ENCODE data around the gene CABLES2.

The CABLES2 gene

GRCh38 chr20:62353289-62354030 is 53.6 kb downstream of the CABLES2 start:
- Histone ChIP-seq H3F3A (ENCODE audit: insufficient read depth, low read length) (no peaks in the 10 kb centered on the region), H3K4me3 (ENCODE audit: low read depth, low read length, poor library complexity, severe bottlenecking) (no peak overlapping the region), H3K36me3 (ENCODE audit: insufficient read depth, low read length) (no peaks in the 10 kb centered on the region), H3K9ac (ENCODE audit: low read length) (no peak overlapping the region), H3K4me1 (ENCODE audit: insufficient read depth, low read length, severe bottlenecking) (no peaks in the 10 kb centered on the region), H4K20me1 (ENCODE audit: insufficient read depth, low read length) (no peaks in the 10 kb centered on the region), H3K27me3 (ENCODE audit: insufficient read depth, low read length) (peaks cover 7% of the 10 kb centered on the region; the same call in 1 of the 2 replicates), H2AFZ (ENCODE audit: low read length) (no peak overlapping the region), H3K9me2 (ENCODE audit: low read depth, low read length) (no peaks in the 10 kb centered on the region), H3K9me3 (ENCODE audit: low read length) (no peaks in the 10 kb centered on the region), H3K27ac (ENCODE audit: low read depth, low read length, poor library complexity, severe bottlenecking) (no peak overlapping the region), H3K79me2 (ENCODE audit: insufficient read depth, low read length) (no peaks in the 10 kb centered on the region), H3K4me2 (ENCODE audit: low read length) (no peak overlapping the region)
- no peak for TF ChIP-seq EZH2 (IDR thresholded peaks at IDR 0.05; ENCODE audit: borderline replicate concordance, low read length)
- TF ChIP-seq, protein P1, sequence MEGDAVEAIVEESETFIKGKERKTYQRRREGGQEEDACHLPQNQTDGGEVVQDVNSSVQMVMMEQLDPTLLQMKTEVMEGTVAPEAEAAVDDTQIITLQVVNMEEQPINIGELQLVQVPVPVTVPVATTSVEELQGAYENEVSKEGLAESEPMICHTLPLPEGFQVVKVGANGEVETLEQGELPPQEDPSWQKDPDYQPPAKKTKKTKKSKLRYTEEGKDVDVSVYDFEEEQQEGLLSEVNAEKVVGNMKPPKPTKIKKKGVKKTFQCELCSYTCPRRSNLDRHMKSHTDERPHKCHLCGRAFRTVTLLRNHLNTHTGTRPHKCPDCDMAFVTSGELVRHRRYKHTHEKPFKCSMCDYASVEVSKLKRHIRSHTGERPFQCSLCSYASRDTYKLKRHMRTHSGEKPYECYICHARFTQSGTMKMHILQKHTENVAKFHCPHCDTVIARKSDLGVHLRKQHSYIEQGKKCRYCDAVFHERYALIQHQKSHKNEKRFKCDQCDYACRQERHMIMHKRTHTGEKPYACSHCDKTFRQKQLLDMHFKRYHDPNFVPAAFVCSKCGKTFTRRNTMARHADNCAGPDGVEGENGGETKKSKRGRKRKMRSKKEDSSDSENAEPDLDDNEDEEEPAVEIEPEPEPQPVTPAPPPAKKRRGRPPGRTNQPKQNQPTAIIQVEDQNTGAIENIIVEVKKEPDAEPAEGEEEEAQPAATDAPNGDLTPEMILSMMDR (IDR thresholded peaks at IDR 0.05; ENCODE audit: low read length) = no peak

DNA sequence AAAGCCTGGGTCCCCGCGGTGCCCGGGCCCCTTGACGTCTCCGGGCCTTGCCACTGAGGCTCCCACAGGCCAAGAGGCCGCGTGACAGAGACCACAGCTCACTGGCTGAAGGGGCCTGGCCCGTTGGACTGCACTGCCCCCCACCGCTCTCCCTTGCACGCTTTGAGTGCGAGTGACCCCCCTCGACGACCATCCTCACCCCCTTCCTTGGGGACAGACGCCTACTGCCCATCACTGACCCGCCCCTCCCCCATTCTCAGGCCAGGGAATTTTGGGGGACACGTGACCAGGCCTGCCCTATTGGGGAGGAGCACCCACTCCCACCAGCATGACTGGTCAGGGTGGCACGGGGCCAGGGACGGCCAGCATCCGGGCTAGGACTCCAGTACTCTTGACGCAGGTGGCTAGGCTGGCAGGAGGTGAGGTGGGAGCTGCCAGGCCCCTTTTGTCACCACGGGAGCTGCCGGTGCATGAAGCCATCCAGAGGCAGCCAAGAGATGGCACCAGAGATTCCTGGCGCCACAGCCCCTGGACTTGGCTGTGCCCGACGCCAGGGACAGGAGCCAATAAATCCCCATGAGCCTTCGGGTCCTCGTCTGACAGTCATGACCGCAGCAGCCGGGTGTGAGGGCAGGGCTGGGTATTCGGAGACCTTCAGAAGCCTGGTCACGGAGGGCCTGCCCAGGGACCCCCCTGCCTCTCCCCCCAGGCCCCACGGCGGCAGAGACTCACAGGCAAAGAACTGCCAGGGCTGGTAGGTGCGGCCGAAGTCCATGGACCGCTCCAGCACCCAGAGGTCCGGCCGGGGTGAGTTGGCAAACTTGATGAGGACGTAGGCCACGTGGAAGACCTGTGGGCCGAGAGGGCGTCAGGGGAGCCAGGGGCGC is 54.4 kb downstream of the CABLES2 start:
- no peaks in the 10 kb centered on the region for H3F3A ChIP-seq (ENCODE audit: insufficient read depth, low read length)
- H3K36me3 ChIP-seq (ENCODE audit: insufficient read depth, low read length) = no peaks in the 10 kb centered on the region
- no peaks in the 10 kb centered on the region for H3K9me2 ChIP-seq (ENCODE audit: low read depth, low read length)
- no peak overlapping the region for H3K4me2 ChIP-seq (ENCODE audit: low read length)
- no peaks in the 10 kb centered on the region for H3K9me3 ChIP-seq (ENCODE audit: low read length)
- no peak overlapping the region for H3K4me3 ChIP-seq (ENCODE audit: low read depth, low read length, poor library complexity, severe bottlenecking)
- H3K4me1 ChIP-seq (ENCODE audit: insufficient read depth, low read length, severe bottlenecking) = no peaks in the 10 kb centered on the region
- H3K27me3 ChIP-seq (ENCODE audit: insufficient read depth, low read length) = peaks cover 7% of the 10 kb centered on the region; the same call in 1 of the 2 replicates
- H3K27ac ChIP-seq (ENCODE audit: low read depth, low read length, poor library complexity, severe bottlenecking) = no peak overlapping the region
- no peak for TF ChIP-seq EZH2 (IDR thresholded peaks at IDR 0.05; ENCODE audit: borderline replicate concordance, low read length)
- TF ChIP-seq, protein P1 (IDR thresholded peaks at IDR 0.05; ENCODE audit: low read length) = no peak
- no peaks in the 10 kb centered on the region for H3K79me2 ChIP-seq (ENCODE audit: insufficient read depth, low read length)
- H4K20me1 ChIP-seq (ENCODE audit: insufficient read depth, low read length) = no peaks in the 10 kb centered on the region
- H2AFZ ChIP-seq (ENCODE audit: low read length) = no peak overlapping the region
- no peak overlapping the region for H3K9ac ChIP-seq (ENCODE audit: low read length)

DNA sequence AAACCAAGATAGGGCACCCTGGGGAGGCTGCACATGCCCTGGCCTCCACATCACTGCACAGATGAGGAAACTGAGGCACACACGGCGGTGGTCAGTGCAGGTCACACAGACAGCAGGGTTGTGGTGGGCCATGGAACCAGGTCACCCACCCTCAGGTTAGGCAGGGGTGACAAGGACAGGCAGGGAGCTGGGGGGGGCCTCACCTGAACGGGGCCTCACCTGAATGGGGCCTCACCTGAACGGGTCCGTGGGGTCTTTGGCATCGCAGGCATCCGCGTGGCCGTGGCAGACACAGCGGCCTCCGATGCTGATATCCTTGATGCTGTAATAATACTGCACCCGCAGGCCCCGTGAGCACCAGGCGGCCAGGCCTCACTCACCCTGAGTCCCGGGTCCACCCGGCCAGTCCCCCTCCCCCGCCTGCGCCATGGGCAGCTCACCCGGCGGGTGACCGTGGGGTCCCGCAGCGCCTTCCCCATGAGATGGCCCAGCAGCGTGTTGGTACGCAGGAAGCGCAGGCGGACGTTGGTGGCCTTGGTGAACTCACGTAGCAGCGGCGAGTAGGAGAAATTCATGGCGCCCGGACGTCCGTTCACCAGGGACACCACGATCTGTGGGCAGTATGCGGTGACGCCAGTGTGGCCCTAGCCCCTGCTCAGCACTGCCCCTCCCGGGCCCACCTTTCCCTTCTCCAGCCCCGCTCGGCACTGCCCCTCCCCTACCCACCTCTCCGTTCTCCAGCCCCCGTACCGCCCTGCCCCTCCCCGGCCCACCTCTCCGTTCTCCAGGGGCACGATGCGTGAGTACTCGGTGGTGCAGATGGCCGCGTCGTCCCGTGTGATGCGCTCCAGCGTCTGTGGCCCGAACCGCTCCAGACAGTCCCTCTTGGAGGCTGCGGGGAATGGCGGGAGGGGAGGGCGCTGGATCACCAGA is 55.4 kb downstream of the CABLES2 start:
- no peaks in the 10 kb centered on the region for H3F3A ChIP-seq (ENCODE audit: insufficient read depth, low read length)
- TF ChIP-seq, protein P1 (IDR thresholded peaks at IDR 0.05; ENCODE audit: low read length) = no peak
- TF ChIP-seq EZH2 (IDR thresholded peaks at IDR 0.05; ENCODE audit: borderline replicate concordance, low read length) = no peak
- H3K27ac ChIP-seq (ENCODE audit: low read depth, low read length, poor library complexity, severe bottlenecking) = no peak overlapping the region
- no peaks in the 10 kb centered on the region for H3K9me3 ChIP-seq (ENCODE audit: low read length)
- H4K20me1 ChIP-seq (ENCODE audit: insufficient read depth, low read length) = no peaks in the 10 kb centered on the region
- H2AFZ ChIP-seq (ENCODE audit: low read length) = no peak overlapping the region
- no peak overlapping the region for H3K4me2 ChIP-seq (ENCODE audit: low read length)
- H3K9ac ChIP-seq (ENCODE audit: low read length) = no peak overlapping the region
- peaks cover 3% of the 10 kb centered on the region; the same call in 1 of the 2 replicates for H3K27me3 ChIP-seq (ENCODE audit: insufficient read depth, low read length)
- H3K4me3 ChIP-seq (ENCODE audit: low read depth, low read length, poor library complexity, severe bottlenecking) = no peak overlapping the region
- H3K36me3 ChIP-seq (ENCODE audit: insufficient read depth, low read length) = no peaks in the 10 kb centered on the region
- no peaks in the 10 kb centered on the region for H3K79me2 ChIP-seq (ENCODE audit: insufficient read depth, low read length)
- H3K9me2 ChIP-seq (ENCODE audit: low read depth, low read length) = no peaks in the 10 kb centered on the region
- H3K4me1 ChIP-seq (ENCODE audit: insufficient read depth, low read length, severe bottlenecking) = no peaks in the 10 kb centered on the region

Data from OCI-LY1 (cell line).